Ureter (tissue), 1 donor: ENCODE data around the gene DPP3. TPM values are rescaled to one million over a fixed set of nuclear protein-coding genes. Genes with fewer than 3 reads are reported as not detected.

Source experiments
- DNase-seq: peaks from one replicate; pipeline ENCODE4 v3.0.0-alpha.2; 2020; ENCODE audit warnings: low spot score
- total RNA-seq: library from RNA; stranded (reverse); gene quantifications from one replicate; pipeline ENCODE4 v1.2.4, GENCODE V29; 2023
- donor health status: DM: yes; HTN: yes; CAD: no.

DPP3 gene
- total RNA-seq, 1 donor from 2014 or later = 66.3 TPM

GRCh38 chr11:66556086-66556485 lies 75.9 kb downstream of the DPP3 start:
- no peak for DNase-seq

GRCh38 chr11:66557733-66558326 lies 77.6 kb downstream of the DPP3 start:
- DNase-seq = no peak

Other genes with a start within 250 kb of the DPP3 start
- 31.3 TPM for gene KLC2, start 222.7 kb upstream of the DPP3 start, total RNA-seq
- 157 TPM for gene RAB1B, start 211.8 kb upstream of the DPP3 start, total RNA-seq
- gene CNIH2, start 202.3 kb upstream of the DPP3 start, total RNA-seq = 2.2 TPM
- 78.7 TPM for gene YIF1A, start 191.3 kb upstream of the DPP3 start, total RNA-seq
- not detected for gene TMEM151A, start 188.5 kb upstream of the DPP3 start, total RNA-seq
- 49.2 TPM for gene CD248, start 163.4 kb upstream of the DPP3 start, total RNA-seq
- 16.7 TPM for gene RIN1, start 144.0 kb upstream of the DPP3 start, total RNA-seq
- 25.7 TPM for gene BRMS1, start 135.3 kb upstream of the DPP3 start, total RNA-seq
- 15.2 TPM for gene B4GAT1, start 132.8 kb upstream of the DPP3 start, total RNA-seq
- 13.0 TPM for gene SLC29A2, start 108.7 kb upstream of the DPP3 start, total RNA-seq
- gene NPAS4, start 59.4 kb upstream of the DPP3 start, total RNA-seq = 1.2 TPM
- gene MRPL11, start 41.6 kb upstream of the DPP3 start, total RNA-seq = 47.0 TPM
- gene PELI3, start 13.5 kb upstream of the DPP3 start, total RNA-seq = 11.0 TPM
- 59.8 TPM for gene BBS1, start 30.2 kb downstream of the DPP3 start, total RNA-seq
- 14.2 TPM for gene ZDHHC24, start 65.6 kb downstream of the DPP3 start, total RNA-seq
- 0.16 TPM for gene ACTN3, start 66.5 kb downstream of the DPP3 start, total RNA-seq
- 27.0 TPM for gene CTSF, start 88.2 kb downstream of the DPP3 start, total RNA-seq
- gene CCDC87, start 112.6 kb downstream of the DPP3 start, total RNA-seq = 0.55 TPM
- 34.8 TPM for gene CCS, start 112.8 kb downstream of the DPP3 start, total RNA-seq
- gene RBM14, start 136.2 kb downstream of the DPP3 start, total RNA-seq = 105 TPM
- 176 TPM for gene RBM4, start 158.3 kb downstream of the DPP3 start, total RNA-seq
- gene RBM4B, start 197.5 kb downstream of the DPP3 start, total RNA-seq = 20.1 TPM
- 33.7 TPM for gene SPTBN2, start 248.8 kb downstream of the DPP3 start, total RNA-seq